Skeletal muscle tissue (tissue), 4 donors: ENCODE data around the gene FGF21. TPM values are rescaled to one million over a fixed set of nuclear protein-coding genes. Genes with fewer than 3 reads are reported as not detected.
"Not testable (repeated sequence)": the region's sequence is repeated elsewhere in the genome, so short reads cannot be mapped to it uniquely, and the experiment has no call there.

Experiments
- H3K27ac ChIP-seq: one replicate; pipeline ENCODE4 v1.7.0; 2013; ENCODE audit warnings: mild to moderate bottlenecking, low read depth, low read length, inconsistent platforms
- H3K27me3 ChIP-seq, 3 donors: one replicate each; pipeline ENCODE4 v1.7.0; 2013; ENCODE audit warnings: low read length in 3 of 3; ENCODE audit not compliant: control insufficient read depth in 3 of 3, insufficient read depth in 3 of 3
- H3K36me3 ChIP-seq, 3 donors: one replicate each; pipeline ENCODE4 v1.7.0; 2013; ENCODE audit warnings: low read length in 3 of 3; ENCODE audit not compliant: control insufficient read depth in 3 of 3, insufficient read depth in 3 of 3
- H3K4me1 ChIP-seq, 3 donors: one replicate each; pipeline ENCODE4 v1.7.0; 2013; ENCODE audit warnings: low read length in 3 of 3, mild to moderate bottlenecking in 3 of 3; ENCODE audit not compliant: control insufficient read depth in 3 of 3, insufficient read depth in 3 of 3
- H3K4me3 ChIP-seq, 3 donors: one replicate each; pipeline ENCODE4 v1.7.0; 2013; ENCODE audit warnings: low read length in 3 of 3
- H3K9ac ChIP-seq, 3 donors: one replicate each; pipeline ENCODE4 v1.7.0; 2013; ENCODE audit warnings: low read length in 3 of 3, mild to moderate bottlenecking in 3 of 3, moderate library complexity in 2 of 3, low read depth in 1 of 3
- H3K9me3 ChIP-seq, 3 donors: one replicate each; pipeline ENCODE4 v1.7.0; 2013; ENCODE audit warnings: low read length in 3 of 3; ENCODE audit not compliant: control insufficient read depth in 3 of 3
- total RNA-seq: library from RNA; depleted of rRNA; stranded (reverse); fragments of >200 nt; gene quantifications from one replicate; pipeline ENCODE4 v1.2.3, GENCODE V29; 2014
- donor health status: Osteomylitis.

The FGF21 gene
- total RNA-seq, 1 donor from 2014 or later, result not detected

DNA sequence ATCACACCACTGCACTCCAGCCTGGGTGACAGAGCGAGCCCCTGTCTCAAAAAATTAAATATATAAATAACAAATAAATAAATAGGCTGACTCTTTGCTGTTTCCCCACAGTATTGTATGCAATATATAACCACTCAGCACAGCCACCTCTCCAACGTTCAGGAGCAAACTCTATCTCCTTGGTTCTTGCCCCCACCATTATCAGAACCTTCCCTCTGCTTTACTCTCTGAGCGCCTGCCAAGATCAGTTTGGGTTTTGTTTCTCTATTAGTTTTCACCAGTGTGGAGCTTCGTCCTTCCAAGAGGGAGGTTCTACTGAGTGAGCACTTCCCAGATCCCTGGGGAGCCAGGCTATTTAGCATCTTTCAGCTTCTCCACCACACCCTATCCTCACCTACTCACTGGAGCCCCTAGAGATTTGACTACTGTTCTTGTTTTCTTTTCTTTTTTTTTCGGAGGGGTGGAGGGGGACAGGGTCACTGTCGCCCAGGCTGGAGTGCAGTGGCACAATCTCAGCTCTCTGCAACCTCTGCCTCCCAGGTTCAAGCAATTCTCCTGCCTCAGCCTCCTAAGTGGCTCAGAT, 12.9 kb downstream of the FGF21 start:
- Histone ChIP-seq H3K4me1 (peaks cover 19 to 27% (median 21%) of the 10 kb centered on the region in 3 donors), H3K9ac (peak overlapping the region in 1 of 3 donors; percentile 50), H3K27ac (peak overlapping the region; percentile 85)
- H3K36me3 ChIP-seq, H3K27me3 ChIP-seq, H3K9me3 ChIP-seq, H3K4me3 ChIP-seq: not testable (repeated sequence)

DNA sequence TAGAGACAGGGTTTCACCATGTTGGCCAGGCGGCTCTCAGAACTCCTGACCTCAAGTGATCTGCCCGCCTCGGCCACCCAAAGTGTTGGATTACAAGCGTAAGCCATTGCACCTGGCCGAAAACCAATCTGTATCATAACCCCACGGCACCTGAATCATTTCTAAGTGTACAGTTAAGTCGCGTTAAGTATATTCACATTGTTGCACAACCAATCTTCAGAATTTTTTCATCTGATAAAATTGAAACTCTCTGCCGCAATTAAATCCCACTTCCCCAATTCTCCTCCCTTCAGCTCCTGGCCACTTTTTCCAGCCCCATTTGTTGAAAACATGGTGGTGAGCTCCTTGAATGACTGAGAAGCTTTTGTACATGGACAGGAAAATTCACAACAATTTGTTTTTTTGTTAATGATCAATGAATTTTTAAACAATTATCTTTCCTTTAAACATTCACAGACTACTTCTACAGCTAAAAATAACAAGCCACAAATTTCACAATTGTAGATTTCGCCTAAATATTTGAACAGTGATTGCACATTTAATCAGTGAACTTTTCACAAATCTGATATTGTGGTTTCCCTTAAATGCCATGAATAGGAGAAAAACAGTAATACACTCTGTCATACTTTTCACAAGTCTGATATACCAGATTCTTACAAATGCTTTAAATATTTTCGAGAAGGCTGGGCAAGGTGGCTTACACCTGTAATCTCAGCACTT, 13.8 kb downstream of the FGF21 start:
- H3K36me3 ChIP-seq, result no peaks in the 10 kb centered on the region
- no peaks in the 10 kb centered on the region for H3K9me3 ChIP-seq
- H3K27me3 ChIP-seq, result no peaks in the 10 kb centered on the region
- peak overlapping the region; percentile 85 for H3K27ac ChIP-seq
- no peak overlapping the region for H3K4me3 ChIP-seq
- H3K9ac ChIP-seq, result peak overlapping the region in 2 of 3 donors; percentile 5 to 54
- H3K4me1 ChIP-seq, result peaks cover 20 to 27% (median 21%) of the 10 kb centered on the region in 3 donors

DNA sequence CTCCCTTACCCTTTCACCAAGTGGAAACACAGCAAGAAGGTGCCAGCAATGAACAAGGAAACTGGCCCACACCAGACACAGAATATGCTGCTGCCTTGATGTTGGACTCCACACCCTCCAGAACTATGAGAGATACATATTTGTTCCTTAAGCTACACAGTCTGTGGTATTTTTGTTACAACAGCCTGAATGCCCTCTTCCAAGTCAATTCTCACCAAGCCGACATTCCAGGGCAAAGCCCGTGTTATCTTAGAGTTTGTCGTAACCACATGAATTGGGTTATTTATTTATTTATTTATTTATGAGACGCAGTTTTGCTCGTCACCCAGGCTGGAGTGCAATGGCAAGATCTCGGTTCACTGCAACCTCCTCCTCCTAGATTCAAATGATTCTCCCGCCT, 14.9 kb downstream of the FGF21 start:
- H3K27ac ChIP-seq, result peak overlapping the region; percentile 85
- H3K9me3 ChIP-seq, result no peaks in the 10 kb centered on the region
- H3K4me1 ChIP-seq, result peaks cover 20 to 27% (median 21%) of the 10 kb centered on the region in 3 donors
- no peaks in the 10 kb centered on the region for H3K27me3 ChIP-seq
- no peak overlapping the region for H3K9ac ChIP-seq
- H3K36me3 ChIP-seq, result no peaks in the 10 kb centered on the region
- no peak overlapping the region for H3K4me3 ChIP-seq

DNA sequence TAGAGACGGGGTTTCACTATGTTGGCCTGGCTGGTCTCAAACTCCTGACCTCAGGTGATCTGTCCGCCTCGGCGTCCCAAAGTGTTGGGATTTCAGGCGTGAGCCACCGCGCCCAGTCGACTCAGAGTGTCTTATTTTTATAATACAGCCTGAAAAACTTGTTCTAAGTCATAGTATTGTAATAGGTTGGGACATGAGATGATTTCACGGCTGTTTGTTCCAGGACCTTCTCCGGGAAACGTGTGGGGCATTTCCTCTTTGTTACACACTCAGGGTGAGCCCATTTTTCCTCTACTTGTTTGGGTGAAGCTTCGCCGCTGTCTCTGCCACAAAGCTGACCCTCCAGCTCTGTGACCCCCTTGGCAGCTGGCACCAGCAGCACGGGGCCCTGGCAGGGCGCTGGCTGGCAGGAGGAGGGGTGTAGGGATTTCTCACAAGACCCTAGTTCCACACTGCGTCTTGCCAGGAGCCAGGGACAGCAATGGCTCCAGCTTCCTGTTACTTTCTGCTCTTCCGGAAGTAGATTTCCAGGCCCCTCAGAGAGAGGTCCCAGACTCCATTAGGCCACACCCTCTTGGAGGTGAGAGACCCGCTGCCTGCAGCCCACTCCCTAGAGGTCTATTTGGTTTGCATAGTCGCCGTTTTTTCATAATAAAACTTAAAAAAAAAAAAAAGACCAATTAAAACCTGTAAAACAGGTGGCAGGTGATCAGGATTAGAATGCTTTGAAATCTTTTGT, 15.6 kb downstream of the FGF21 start:
- Histone ChIP-seq H3K9me3 (no peaks in the 10 kb centered on the region), H3K4me1 (peaks cover 20 to 27% (median 21%) of the 10 kb centered on the region in 3 donors), H3K27ac (peak overlapping the region; percentile 85), H3K9ac (peak overlapping the region in 2 of 3 donors; percentile 33 to 62), H3K36me3 (no peaks in the 10 kb centered on the region), H3K4me3 (no peak overlapping the region), H3K27me3 (no peaks in the 10 kb centered on the region)

DNA sequence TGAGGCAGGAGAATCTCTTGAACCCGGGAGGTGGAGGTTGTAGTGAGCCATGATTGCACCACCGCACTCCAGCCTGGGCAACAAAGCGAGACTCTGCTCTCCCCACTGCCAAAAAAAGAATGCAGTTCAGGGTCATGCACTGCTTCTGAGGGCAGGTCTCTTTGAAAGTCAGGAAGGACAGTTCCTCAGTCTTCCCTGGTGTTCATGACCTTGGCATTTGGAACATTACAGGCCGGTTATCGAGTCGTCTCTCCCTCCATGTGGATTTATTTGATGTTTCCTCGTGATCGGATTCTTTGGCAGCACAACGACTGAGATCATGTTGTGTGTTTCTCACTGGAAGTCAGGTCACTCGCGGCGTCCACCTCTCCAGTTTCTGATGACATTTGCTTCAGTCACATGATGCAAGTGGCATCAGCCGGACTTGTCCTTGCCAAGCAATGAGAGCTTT, 17.2 kb downstream of the FGF21 start:
- no peaks in the 10 kb centered on the region for H3K36me3 ChIP-seq
- no peak overlapping the region for H3K9ac ChIP-seq
- no peaks in the 10 kb centered on the region for H3K27me3 ChIP-seq
- H3K27ac ChIP-seq, result peak overlapping the region; percentile 85
- peaks cover 20 to 24% (median 21%) of the 10 kb centered on the region in 3 donors for H3K4me1 ChIP-seq
- H3K9me3 ChIP-seq, result no peaks in the 10 kb centered on the region
- H3K4me3 ChIP-seq, result no peak overlapping the region

DNA sequence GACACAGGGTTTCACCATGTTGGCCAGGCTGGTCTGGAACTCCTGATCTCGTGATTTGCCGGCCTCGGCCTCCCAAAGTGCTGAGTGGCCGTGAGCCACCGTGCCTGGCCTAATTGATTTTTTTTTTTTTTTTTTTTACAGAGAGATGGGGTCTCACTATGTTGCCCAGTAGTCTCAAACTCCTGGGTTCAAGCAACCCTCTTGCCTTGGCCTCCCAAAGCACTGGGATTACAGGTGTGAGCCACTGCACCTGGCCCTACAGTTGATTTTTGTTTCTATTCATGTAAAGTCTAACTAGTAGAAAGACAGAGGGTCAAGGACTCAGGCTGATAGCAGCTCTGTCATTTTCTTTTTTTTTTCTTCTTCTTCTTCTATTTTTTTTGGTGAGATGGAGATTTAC, 21.8 kb downstream of the FGF21 start:
- peaks cover 0 to 5% (median 2%) of the 10 kb centered on the region in 3 donors for H3K9me3 ChIP-seq
- H3K4me1 ChIP-seq, result peaks cover 2 to 12% (median 11%) of the 10 kb centered on the region in 3 donors
- no peaks in the 10 kb centered on the region for H3K36me3 ChIP-seq
- H3K4me3 ChIP-seq, result no peak overlapping the region
- H3K27me3 ChIP-seq, result no peaks in the 10 kb centered on the region
- no peak overlapping the region for H3K9ac ChIP-seq
- H3K27ac ChIP-seq, result no peak overlapping the region

DNA sequence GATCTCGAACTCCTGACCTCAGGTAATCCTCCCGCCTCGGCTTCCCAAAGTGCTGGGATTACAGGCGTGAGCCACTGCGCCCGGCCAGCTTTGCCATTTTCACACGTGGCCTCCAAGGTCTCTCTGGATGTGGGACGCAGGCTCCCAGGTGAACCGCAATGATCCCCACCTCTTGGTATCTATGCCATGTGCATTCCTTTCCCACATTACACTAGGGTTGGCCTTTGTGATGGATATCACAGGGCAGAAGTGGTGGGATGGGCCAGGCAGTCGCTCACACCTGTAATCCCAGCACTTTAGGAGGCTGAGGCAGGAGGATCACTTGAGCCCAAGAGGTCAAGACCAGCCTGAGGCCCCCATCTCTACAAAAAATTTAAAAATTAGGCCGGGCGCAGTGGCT, 22.4 kb downstream of the FGF21 start:
- no peak overlapping the region for H3K27ac ChIP-seq

DNA sequence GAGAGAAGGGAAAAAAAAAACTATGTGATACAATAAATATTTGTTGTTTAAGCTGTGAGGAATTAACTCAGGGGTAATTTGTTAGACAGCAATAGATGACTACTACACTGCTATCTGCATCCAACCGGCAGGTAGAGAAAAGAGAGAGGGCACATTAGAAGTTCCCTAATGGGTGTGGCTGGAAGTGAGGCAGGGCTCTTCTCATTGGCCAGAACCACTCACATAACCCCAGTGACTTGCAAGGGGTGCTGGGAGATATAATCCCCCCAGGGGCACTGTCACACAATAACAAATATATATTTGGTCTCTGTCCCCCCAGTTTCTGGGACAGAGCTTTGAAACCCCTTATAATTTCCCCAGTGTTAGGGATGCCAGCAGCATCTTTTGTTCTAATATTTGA, 24.3 kb downstream of the FGF21 start:
- no peaks in the 10 kb centered on the region for H3K36me3 ChIP-seq
- H3K27me3 ChIP-seq, result no peaks in the 10 kb centered on the region
- no peak overlapping the region for H3K9ac ChIP-seq
- H3K4me3 ChIP-seq, result no peak overlapping the region
- peaks cover 0 to 9% (median 5%) of the 10 kb centered on the region in 3 donors for H3K4me1 ChIP-seq
- peaks cover 0 to 5% (median 2%) of the 10 kb centered on the region in 3 donors for H3K9me3 ChIP-seq
- H3K27ac ChIP-seq, result no peak overlapping the region

More for the DNA sequence above, 22.4 kb downstream of the FGF21 start:
- Histone ChIP-seq H3K4me1 (peaks cover 0 to 13% (median 9%) of the 10 kb centered on the region in 3 donors), H3K9me3 (peaks cover 0 to 5% (median 2%) of the 10 kb centered on the region in 3 donors), H3K27me3 (no peaks in the 10 kb centered on the region), H3K9ac (no peak overlapping the region), H3K36me3 (no peaks in the 10 kb centered on the region), H3K4me3 (no peak overlapping the region)

DNA sequence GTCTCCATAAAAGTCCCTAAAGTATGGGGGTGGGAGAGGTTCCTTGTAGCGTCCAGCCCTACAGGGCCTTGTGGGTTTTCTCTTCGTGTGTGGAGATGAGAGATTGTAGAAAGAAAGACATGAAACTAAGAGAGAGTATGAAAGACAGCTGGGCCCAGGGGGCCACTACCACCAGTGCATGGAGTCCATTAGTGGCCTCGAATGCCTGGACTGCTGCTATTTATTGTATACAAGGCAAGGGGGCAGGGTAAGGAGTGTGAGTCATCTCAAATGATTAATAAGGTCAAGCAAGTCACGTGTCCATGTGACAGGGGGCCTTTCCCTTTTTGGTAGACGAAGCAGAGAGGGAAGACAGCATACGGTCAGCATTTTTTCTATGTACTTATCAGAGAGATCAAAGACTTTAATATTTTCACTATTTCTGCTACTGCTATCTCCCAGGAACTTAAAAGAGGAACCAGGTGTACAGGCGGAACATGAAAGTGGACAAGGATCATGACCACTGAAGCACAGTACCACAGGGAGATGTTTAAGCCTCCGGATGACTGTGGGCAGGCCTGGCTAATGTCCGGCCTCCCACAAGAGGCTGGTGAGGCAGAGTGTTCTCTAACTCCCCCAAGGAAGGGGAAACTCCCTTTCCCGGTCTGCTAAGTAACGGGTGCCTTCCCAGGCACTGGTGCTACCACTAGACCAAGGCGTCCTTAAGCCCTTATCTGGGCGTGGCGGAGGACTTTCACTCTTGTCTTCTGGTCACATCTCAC, 25.5 kb downstream of the FGF21 start:
- H3K27me3 ChIP-seq, result no peaks in the 10 kb centered on the region
- no peak overlapping the region for H3K9ac ChIP-seq
- peak overlapping the region; percentile 64 for H3K27ac ChIP-seq
- no peaks in the 10 kb centered on the region for H3K36me3 ChIP-seq
- H3K4me3 ChIP-seq, result no peak overlapping the region
- H3K4me1 ChIP-seq, result peaks cover 0 to 9% (median 5%) of the 10 kb centered on the region in 3 donors
- H3K9me3 ChIP-seq, result peaks cover 0 to 5% (median 2%) of the 10 kb centered on the region in 3 donors
